GM19372 (cell line): ENCODE measurements around the gene OR1E1.
"Not testable (repeated sequence)": the region's sequence is repeated elsewhere in the genome, so short reads cannot be mapped to it uniquely, and the experiment has no call there.

Experiments used
- ATAC-seq: cut with Tn5 transposase; IDR thresholded peaks from one replicate; pipeline ENCODE4 v1.9.1; 2021; ENCODE audit warnings: mild to moderate bottlenecking, low read depth, moderate library complexity; ENCODE audit not compliant: unreplicated experiment

Gene OR1E1

GRCh38 chr17:3398310-3398709, at the start of gene OR1E1:
TSS of gene OR1E1 (minus strand) at chr17:3398410. CDS start at chr17:3398410, 0 bp downstream.
- ATAC-seq, result no peak

- ATAC-seq, result no peak
These were observed 49.4 kb upstream of the OR1E1 start for GRCh38 chr17:3447625-3448024.

- no peak for ATAC-seq
These were observed 42.2 kb upstream of the OR1E1 start for GRCh38 chr17:3440451-3440850.

- no peak for ATAC-seq
These were observed 40.2 kb upstream of the OR1E1 start for GRCh38 chr17:3438368-3438767.

- no peak for ATAC-seq
These were observed 35.5 kb upstream of the OR1E1 start, which contains the start of gene OR1E2 for GRCh38 chr17:3433741-3434140. TSS of gene OR1E2 (minus strand) at chr17:3433841. CDS start at chr17:3433841, 0 bp downstream.

GRCh38 chr17:3433215-3433614, 35.0 kb upstream of the OR1E1 start:
- not testable (repeated sequence) for ATAC-seq

GRCh38 chr17:3418222-3418621, 20.0 kb upstream of the OR1E1 start:
- no peak for ATAC-seq

- no peak for ATAC-seq
These were observed 17.4 kb upstream of the OR1E1 start for GRCh38 chr17:3415610-3416009.

- not testable (repeated sequence) for ATAC-seq
These were observed 14.0 kb upstream of the OR1E1 start for GRCh38 chr17:3412216-3412615.

- ATAC-seq, result no peak
These were observed 12.9 kb upstream of the OR1E1 start, which contains the start of gene OR3A3 for GRCh38 chr17:3411070-3411469. TSS of gene OR3A3 (plus strand) at chr17:3411370.

- ATAC-seq, result not testable (repeated sequence)
These were observed 5.6 kb upstream of the OR1E1 start for GRCh38 chr17:3403856-3404255.

GRCh38 chr17:3401786-3402185, 3.6 kb upstream of the OR1E1 start:
- no peak for ATAC-seq

GRCh38 chr17:3400055-3400454, 1.8 kb upstream of the OR1E1 start:
- ATAC-seq, result no peak

GRCh38 chr17:3397801-3398200, 409 bp downstream of the OR1E1 start:
- not testable (repeated sequence) for ATAC-seq

GRCh38 chr17:3389791-3390190, 8.4 kb downstream of the OR1E1 start:
- ATAC-seq, result no peak

GRCh38 chr17:3385869-3386816, 12.1 kb downstream of the OR1E1 start, which contains the start of gene OR3A2:
TSS of gene OR3A2 (minus strand) at chr17:3386308.
- no peak for ATAC-seq

GRCh38 chr17:3381957-3382356, 16.3 kb downstream of the OR1E1 start:
- ATAC-seq, result no peak

- no peak for ATAC-seq
These were observed 19.9 kb downstream of the OR1E1 start for GRCh38 chr17:3378321-3378720.

GRCh38 chr17:3371167-3371566, 27.0 kb downstream of the OR1E1 start:
- ATAC-seq, result not testable (repeated sequence)
